Fibroblast of the conjunctiva (primary cell): Measurements from ENCODE around the gene ADGRG1.

Experiments used
- DNase-seq: peaks from one replicate; pipeline ENCODE4 v3.0.0-alpha.2; 2010; ENCODE audit warnings: low read depth

Gene ADGRG1

GRCh38 chr16:57606147-57606846, 22.1 kb upstream of the ADGRG1 start:
- no peak for DNase-seq

- no peak for DNase-seq
Measured at GRCh38 chr16:57606847-57607501, 21.5 kb upstream of the ADGRG1 start.

- DNase-seq: no peak
Measured at GRCh38 chr16:57607676-57608461, 20.6 kb upstream of the ADGRG1 start.

- no peak for DNase-seq
Measured at GRCh38 chr16:57608462-57609113, 19.8 kb upstream of the ADGRG1 start.

GRCh38 chr16:57609541-57610401, 18.7 kb upstream of the ADGRG1 start:
- DNase-seq: no peak

GRCh38 chr16:57610611-57611010, 17.8 kb upstream of the ADGRG1 start:
- no peak for DNase-seq

- DNase-seq: no peak
Measured at GRCh38 chr16:57611181-57611580, 17.2 kb upstream of the ADGRG1 start.

GRCh38 chr16:57611706-57612105, 16.7 kb upstream of the ADGRG1 start:
- DNase-seq: no peak

GRCh38 chr16:57612494-57612893, 15.9 kb upstream of the ADGRG1 start:
- no peak for DNase-seq

- DNase-seq: no peak
Measured at GRCh38 chr16:57613514-57613913, 14.9 kb upstream of the ADGRG1 start.

GRCh38 chr16:57614536-57614935, 13.9 kb upstream of the ADGRG1 start:
- no peak for DNase-seq

GRCh38 chr16:57614944-57615343, 13.5 kb upstream of the ADGRG1 start:
- no peak for DNase-seq

GRCh38 chr16:57615813-57616212, 12.6 kb upstream of the ADGRG1 start:
- DNase-seq: no peak

GRCh38 chr16:57616241-57616640, 12.2 kb upstream of the ADGRG1 start:
- DNase-seq: no peak

- DNase-seq: no peak
Measured at GRCh38 chr16:57616876-57617275, 11.6 kb upstream of the ADGRG1 start.

GRCh38 chr16:57617604-57618111, 10.8 kb upstream of the ADGRG1 start:
- no peak for DNase-seq

- DNase-seq: no peak
Measured at GRCh38 chr16:57618296-57619132, 9.9 kb upstream of the ADGRG1 start.

- no peak for DNase-seq
Measured at GRCh38 chr16:57619133-57619605, 9.3 kb upstream of the ADGRG1 start.

- no peak for DNase-seq
Measured at GRCh38 chr16:57619606-57620334, 8.7 kb upstream of the ADGRG1 start.
